ENCODE measurements around the gene PLEKHA4.
"Not testable (repeated sequence)": the region's sequence is repeated elsewhere in the genome, so short reads cannot be mapped to it uniquely, and the experiment has no call there.

PLEKHA4 gene

GRCh38 chr19:48881741-48882657 is 13.6 kb upstream of the PLEKHA4 start:
- H3K27me3 ChIP-seq (ENCODE audit: low read depth, low read length): no peaks in the 10 kb centered on the region
- H3K4me3 ChIP-seq (ENCODE audit: low read depth in 1 of 2, low read length in 2 of 2): no peak overlapping the region
- peaks cover 0 to 13% of the 10 kb centered on the region in 2 donors for H3K36me3 ChIP-seq (ENCODE audit: control insufficient read depth in 1 of 2, insufficient read depth in 2 of 2, low read length in 2 of 2)
- H3K27ac ChIP-seq (ENCODE audit: low read length): no peak overlapping the region
- H3K4me1 ChIP-seq (ENCODE audit: control insufficient read depth in 1 of 2, insufficient read depth in 2 of 2, low read length in 2 of 2): no peaks in the 10 kb centered on the region
- H3K9me3 ChIP-seq (ENCODE audit: control insufficient read depth in 1 of 2, low read length in 2 of 2): no peaks in the 10 kb centered on the region

GRCh38 chr19:48879696-48880095 is 11.3 kb upstream of the PLEKHA4 start:
- Histone ChIP-seq H3K4me1 (ENCODE audit: control insufficient read depth in 1 of 2, insufficient read depth in 2 of 2, low read length in 2 of 2) (peaks cover 0 to 15% of the 10 kb centered on the region in 2 donors), H3K36me3 (ENCODE audit: control insufficient read depth in 1 of 2, insufficient read depth in 2 of 2, low read length in 2 of 2) (peaks cover 7 to 31% of the 10 kb centered on the region in 2 donors)
- not testable (repeated sequence) for H3K9me3 ChIP-seq (ENCODE audit: control insufficient read depth in 1 of 2, low read length in 2 of 2); H3K4me3 ChIP-seq (ENCODE audit: low read depth in 1 of 2, low read length in 2 of 2); H3K27ac ChIP-seq (ENCODE audit: low read length); H3K27me3 ChIP-seq (ENCODE audit: low read depth, low read length)

GRCh38 chr19:48879025-48879637 is 10.7 kb upstream of the PLEKHA4 start:
- Histone ChIP-seq H3K27me3 (ENCODE audit: low read depth, low read length) (no peaks in the 10 kb centered on the region), H3K36me3 (ENCODE audit: control insufficient read depth in 1 of 2, insufficient read depth in 2 of 2, low read length in 2 of 2) (peaks cover 13 to 37% of the 10 kb centered on the region in 2 donors), H3K4me1 (ENCODE audit: control insufficient read depth in 1 of 2, insufficient read depth in 2 of 2, low read length in 2 of 2) (peaks cover 0 to 20% of the 10 kb centered on the region in 2 donors), H3K9me3 (ENCODE audit: control insufficient read depth in 1 of 2, low read length in 2 of 2) (no peaks in the 10 kb centered on the region), H3K27ac (ENCODE audit: low read length) (no peak overlapping the region), H3K4me3 (ENCODE audit: low read depth in 1 of 2, low read length in 2 of 2) (no peak overlapping the region)

- Histone ChIP-seq H3K36me3 (ENCODE audit: control insufficient read depth in 1 of 2, insufficient read depth in 2 of 2, low read length in 2 of 2) (peaks cover 19 to 44% of the 10 kb centered on the region in 2 donors), H3K4me1 (ENCODE audit: control insufficient read depth in 1 of 2, insufficient read depth in 2 of 2, low read length in 2 of 2) (peaks cover 0 to 27% of the 10 kb centered on the region in 2 donors), H3K27ac (ENCODE audit: low read length) (peak overlapping the region; percentile 14), H3K27me3 (ENCODE audit: low read depth, low read length) (no peaks in the 10 kb centered on the region), H3K9me3 (ENCODE audit: control insufficient read depth in 1 of 2, low read length in 2 of 2) (no peaks in the 10 kb centered on the region), H3K4me3 (ENCODE audit: low read depth in 1 of 2, low read length in 2 of 2) (no peak overlapping the region)
Measured at GRCh38 chr19:48878196-48879024, 10.0 kb upstream of the PLEKHA4 start.

GRCh38 chr19:48877855-48878195 is 9.4 kb upstream of the PLEKHA4 start:
- Histone ChIP-seq H3K27me3 (ENCODE audit: low read depth, low read length) (no peaks in the 10 kb centered on the region), H3K27ac (ENCODE audit: low read length) (no peak overlapping the region), H3K4me1 (ENCODE audit: control insufficient read depth in 1 of 2, insufficient read depth in 2 of 2, low read length in 2 of 2) (peaks cover 0 to 28% of the 10 kb centered on the region in 2 donors), H3K9me3 (ENCODE audit: control insufficient read depth in 1 of 2, low read length in 2 of 2) (no peaks in the 10 kb centered on the region), H3K4me3 (ENCODE audit: low read depth in 1 of 2, low read length in 2 of 2) (no peak overlapping the region), H3K36me3 (ENCODE audit: control insufficient read depth in 1 of 2, insufficient read depth in 2 of 2, low read length in 2 of 2) (peaks cover 22 to 50% of the 10 kb centered on the region in 2 donors)

- H3K4me3 ChIP-seq (ENCODE audit: low read depth in 1 of 2, low read length in 2 of 2): peak overlapping the region; percentile 97 to 99
- H3K4me1 ChIP-seq (ENCODE audit: control insufficient read depth in 1 of 2, insufficient read depth in 2 of 2, low read length in 2 of 2): peaks cover 0 to 28% of the 10 kb centered on the region in 2 donors
Measured at GRCh38 chr19:48876043-48876981, 7.9 kb upstream of the PLEKHA4 start.

GRCh38 chr19:48874303-48875135 is 6.1 kb upstream of the PLEKHA4 start:
- peaks cover 0 to 28% of the 10 kb centered on the region in 2 donors for H3K4me1 ChIP-seq (ENCODE audit: control insufficient read depth in 1 of 2, insufficient read depth in 2 of 2, low read length in 2 of 2)
- H3K27ac ChIP-seq (ENCODE audit: low read length): peak overlapping the region; percentile 100

More at GRCh38 chr19:48876043-48876981, 7.9 kb upstream of the PLEKHA4 start:
- H3K27me3 ChIP-seq (ENCODE audit: low read depth, low read length); H3K9me3 ChIP-seq (ENCODE audit: control insufficient read depth in 1 of 2, low read length in 2 of 2): not testable (repeated sequence)
- Histone ChIP-seq H3K36me3 (ENCODE audit: control insufficient read depth in 1 of 2, insufficient read depth in 2 of 2, low read length in 2 of 2) (peaks cover 22 to 56% of the 10 kb centered on the region in 2 donors), H3K27ac (ENCODE audit: low read length) (peak overlapping the region; percentile 100)

GRCh38 chr19:48873476-48874302 is 5.3 kb upstream of the PLEKHA4 start:
- H3K4me1 ChIP-seq (ENCODE audit: control insufficient read depth in 1 of 2, insufficient read depth in 2 of 2, low read length in 2 of 2): peaks cover 0 to 28% of the 10 kb centered on the region in 2 donors
- H3K27ac ChIP-seq (ENCODE audit: low read length): peak overlapping the region; percentile 100
- H3K36me3 ChIP-seq (ENCODE audit: control insufficient read depth in 1 of 2, insufficient read depth in 2 of 2, low read length in 2 of 2): peaks cover 22 to 55% of the 10 kb centered on the region in 2 donors
- H3K4me3 ChIP-seq (ENCODE audit: low read depth in 1 of 2, low read length in 2 of 2): peak overlapping the region; percentile 97 to 99
- H3K27me3 ChIP-seq (ENCODE audit: low read depth, low read length): no peaks in the 10 kb centered on the region
- H3K9me3 ChIP-seq (ENCODE audit: control insufficient read depth in 1 of 2, low read length in 2 of 2): no peaks in the 10 kb centered on the region

More at GRCh38 chr19:48874303-48875135, 6.1 kb upstream of the PLEKHA4 start:
- Histone ChIP-seq H3K36me3 (ENCODE audit: control insufficient read depth in 1 of 2, insufficient read depth in 2 of 2, low read length in 2 of 2) (peaks cover 22 to 56% of the 10 kb centered on the region in 2 donors), H3K9me3 (ENCODE audit: control insufficient read depth in 1 of 2, low read length in 2 of 2) (no peaks in the 10 kb centered on the region), H3K27me3 (ENCODE audit: low read depth, low read length) (no peaks in the 10 kb centered on the region), H3K4me3 (ENCODE audit: low read depth in 1 of 2, low read length in 2 of 2) (peak overlapping the region; percentile 97 to 99)

GRCh38 chr19:48872884-48873475 is 4.6 kb upstream of the PLEKHA4 start:
- Histone ChIP-seq H3K4me1 (ENCODE audit: control insufficient read depth in 1 of 2, insufficient read depth in 2 of 2, low read length in 2 of 2) (peaks cover 0 to 28% of the 10 kb centered on the region in 2 donors), H3K27me3 (ENCODE audit: low read depth, low read length) (no peaks in the 10 kb centered on the region), H3K9me3 (ENCODE audit: control insufficient read depth in 1 of 2, low read length in 2 of 2) (no peaks in the 10 kb centered on the region), H3K36me3 (ENCODE audit: control insufficient read depth in 1 of 2, insufficient read depth in 2 of 2, low read length in 2 of 2) (peaks cover 22 to 48% of the 10 kb centered on the region in 2 donors), H3K4me3 (ENCODE audit: low read depth in 1 of 2, low read length in 2 of 2) (peak overlapping the region; percentile 97 to 99), H3K27ac (ENCODE audit: low read length) (peak overlapping the region; percentile 100)

All from muscle layer of duodenum (tissue), 2 donors.